Testis (tissue), 2 donors: ENCODE data around the gene FAM53B.

Experiments
- CTCF ChIP-seq, 3 experiments: fragments of 450-650 bp in 2 of 3; fragments of 200-600 bp in 1 of 3; sonication (generic) in 1 of 3; IDR thresholded peaks; one replicate each; pipeline ENCODE4 v1.5.1; 2016 to 2019; ENCODE audit warnings: antibody characterized with exemption in 3 of 3, mild to moderate bottlenecking in 2 of 3, moderate library complexity in 1 of 3
- POLR2A ChIP-seq: fragments of 450-650 bp; IDR thresholded peaks from one replicate; pipeline ENCODE4 v1.6.1; 2017; ENCODE audit warnings: antibody characterized with exemption, mild to moderate bottlenecking, moderate library complexity

- TF ChIP-seq CTCF (IDR thresholded peaks at IDR 0.05) (no peak), POLR2A (no peak)
Observed at GRCh38 chr10:124692100-124692446, 52.1 kb downstream of the FAM53B start.
